HepG2 (cell line): ENCODE data around the gene RHOBTB3. TPM values are rescaled to one million over a fixed set of nuclear protein-coding genes. Genes with fewer than 3 reads are reported as not detected.
A peak's percentile ranks its signal among the peaks of the same experiment; 100 is the strongest.

ENCODE experiments used
- ARID2 ChIP-seq: sonication (generic); formaldehyde crosslinking; IDR thresholded peaks from 2 replicates; pipeline ENCODE4 v1.8.1; 2022; ENCODE audit warnings: mild to moderate bottlenecking, missing genetic modification reagents, borderline replicate concordance
- BRCA1 ChIP-seq: sonication (generic); formaldehyde crosslinking; IDR thresholded peaks from 2 replicates; pipeline ENCODE4 v1.4.0; 2020; ENCODE audit warnings: missing genetic modification reagents
- GPN1 ChIP-seq: sonication (generic); formaldehyde crosslinking; IDR thresholded peaks from 2 replicates; pipeline ENCODE4 v1.5.1; 2020; ENCODE audit warnings: missing genetic modification reagents, borderline replicate concordance
- NFIC ChIP-seq: IDR thresholded peaks from 2 replicates; pipeline ENCODE4 v1.6.1; 2012; ENCODE audit warnings: mild to moderate bottlenecking, low read length, inconsistent platforms
- ZNF382 ChIP-seq: sonication (generic); formaldehyde crosslinking; IDR thresholded peaks from 2 replicates; pipeline ENCODE4 v1.5.0; 2020; ENCODE audit warnings: missing genetic modification reagents, mild to moderate bottlenecking, borderline replicate concordance
- polyA plus RNA-seq, 8 experiments: library from polyadenylated mRNA; depleted of rRNA in 3 of 8; stranded (reverse) in 7 of 8; unstranded in 1 of 8; fragments of >200 nt; fragmentation: Illumina TruSeq in 4 of 8; extraction: Trizol in 4 of 8; gene quantifications; 2 replicates each; pipeline versions ENCODE4 v1.2.1 to v1.2.3, GENCODE V29; 2011 to 2016; ENCODE audit warnings: low read depth in 4 of 8, missing spikeins in 1 of 8, mixed read lengths in 1 of 8; ENCODE audit not compliant: insufficient read depth in 1 of 8
- total RNA-seq, 5 experiments: library from RNA; depleted of rRNA; stranded (reverse); fragments of >200 nt; fragmentation: Illumina TruSeq; extraction: Trizol; gene quantifications; 2 replicates each; pipeline ENCODE4 v1.2.3, GENCODE V29; 2016; ENCODE audit warnings: low read depth in 1 of 5
- TF ChIP-seq, protein P1 (sequence below): sonication (generic); formaldehyde crosslinking; IDR thresholded peaks from 2 replicates; pipeline ENCODE4 v1.8.0; 2022; ENCODE audit warnings: missing genetic modification reagents, mild to moderate bottlenecking, moderate library complexity, borderline replicate concordance
- TF ChIP-seq, protein P2 (sequence below): sonication (generic); formaldehyde crosslinking; IDR thresholded peaks from 2 replicates; pipeline ENCODE4 v1.5.0; 2020; ENCODE audit warnings: mild to moderate bottlenecking, missing genetic modification reagents, borderline replicate concordance
- TF ChIP-seq, protein P3 (sequence below): sonication (generic); formaldehyde crosslinking; IDR thresholded peaks from 2 replicates; pipeline ENCODE4 v1.5.1; 2020; ENCODE audit warnings: mild to moderate bottlenecking, missing genetic modification reagents, moderate library complexity
- TF ChIP-seq, protein P4 (sequence below): sonication (generic); formaldehyde crosslinking; IDR thresholded peaks from 2 replicates; pipeline ENCODE4 v1.5.1; 2020; ENCODE audit warnings: mild to moderate bottlenecking, missing genetic modification reagents, borderline replicate concordance

RHOBTB3 gene
- total and polyA plus RNA-seq, 2 of the 13 experiments (the other 11 are each of a cell fraction or from before 2014, with no cell fraction given) = 31.6 to 35.4 TPM

DNA sequence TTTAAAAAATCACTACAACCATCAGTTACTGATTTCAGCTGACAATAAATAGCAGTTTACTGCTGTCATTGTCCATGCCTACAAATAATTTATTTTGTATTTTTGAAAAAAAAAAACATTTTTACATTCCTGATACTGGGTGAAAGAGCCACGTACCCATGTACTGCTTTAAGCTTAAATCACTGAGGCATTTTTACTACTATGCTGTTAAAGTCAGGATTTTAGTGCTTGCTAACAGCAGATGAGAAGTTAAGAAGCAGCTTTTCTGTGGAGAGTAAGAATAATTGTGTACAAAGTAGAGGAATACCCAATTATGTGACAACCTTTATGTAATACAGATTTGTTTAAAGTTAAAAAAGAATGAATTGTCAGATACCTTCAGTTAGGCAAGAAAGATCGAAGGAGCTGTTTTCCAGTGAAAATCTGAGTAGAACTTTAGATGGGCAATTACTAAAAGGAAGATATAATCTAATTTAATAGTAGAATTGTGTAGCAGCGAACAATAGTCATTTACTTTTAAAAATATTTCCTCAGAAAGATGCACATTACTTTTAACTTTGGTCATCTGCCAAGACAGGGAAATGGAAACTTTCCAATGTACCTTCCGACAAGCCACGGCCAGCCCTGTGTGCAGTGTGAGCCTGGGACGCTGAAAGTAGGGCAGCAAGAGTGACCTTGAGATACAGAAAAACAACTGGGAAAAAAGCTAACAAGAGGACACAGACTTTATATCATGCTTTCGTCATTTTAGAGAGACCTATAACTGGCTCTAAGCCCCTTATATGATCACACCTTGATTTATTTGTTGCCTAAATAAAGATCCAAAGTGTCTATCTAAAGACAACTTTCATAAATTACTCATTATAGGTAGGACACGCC is 39.9 kb downstream of the RHOBTB3 start (continued):
- TF ChIP-seq, protein P1, sequence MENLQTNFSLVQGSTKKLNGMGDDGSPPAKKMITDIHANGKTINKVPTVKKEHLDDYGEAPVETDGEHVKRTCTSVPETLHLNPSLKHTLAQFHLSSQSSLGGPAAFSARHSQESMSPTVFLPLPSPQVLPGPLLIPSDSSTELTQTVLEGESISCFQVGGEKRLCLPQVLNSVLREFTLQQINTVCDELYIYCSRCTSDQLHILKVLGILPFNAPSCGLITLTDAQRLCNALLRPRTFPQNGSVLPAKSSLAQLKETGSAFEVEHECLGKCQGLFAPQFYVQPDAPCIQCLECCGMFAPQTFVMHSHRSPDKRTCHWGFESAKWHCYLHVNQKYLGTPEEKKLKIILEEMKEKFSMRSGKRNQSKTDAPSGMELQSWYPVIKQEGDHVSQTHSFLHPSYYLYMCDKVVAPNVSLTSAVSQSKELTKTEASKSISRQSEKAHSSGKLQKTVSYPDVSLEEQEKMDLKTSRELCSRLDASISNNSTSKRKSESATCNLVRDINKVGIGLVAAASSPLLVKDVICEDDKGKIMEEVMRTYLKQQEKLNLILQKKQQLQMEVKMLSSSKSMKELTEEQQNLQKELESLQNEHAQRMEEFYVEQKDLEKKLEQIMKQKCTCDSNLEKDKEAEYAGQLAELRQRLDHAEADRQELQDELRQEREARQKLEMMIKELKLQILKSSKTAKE (CRISPR knock-in tag) = no peak
- TF ChIP-seq NFIC (no peak), ZNF382 (CRISPR knock-in tag) (no peak), BRCA1 (no peak), GPN1 (CRISPR knock-in tag) (no peak), ARID2 (no peak)
- TF ChIP-seq, protein P2, sequence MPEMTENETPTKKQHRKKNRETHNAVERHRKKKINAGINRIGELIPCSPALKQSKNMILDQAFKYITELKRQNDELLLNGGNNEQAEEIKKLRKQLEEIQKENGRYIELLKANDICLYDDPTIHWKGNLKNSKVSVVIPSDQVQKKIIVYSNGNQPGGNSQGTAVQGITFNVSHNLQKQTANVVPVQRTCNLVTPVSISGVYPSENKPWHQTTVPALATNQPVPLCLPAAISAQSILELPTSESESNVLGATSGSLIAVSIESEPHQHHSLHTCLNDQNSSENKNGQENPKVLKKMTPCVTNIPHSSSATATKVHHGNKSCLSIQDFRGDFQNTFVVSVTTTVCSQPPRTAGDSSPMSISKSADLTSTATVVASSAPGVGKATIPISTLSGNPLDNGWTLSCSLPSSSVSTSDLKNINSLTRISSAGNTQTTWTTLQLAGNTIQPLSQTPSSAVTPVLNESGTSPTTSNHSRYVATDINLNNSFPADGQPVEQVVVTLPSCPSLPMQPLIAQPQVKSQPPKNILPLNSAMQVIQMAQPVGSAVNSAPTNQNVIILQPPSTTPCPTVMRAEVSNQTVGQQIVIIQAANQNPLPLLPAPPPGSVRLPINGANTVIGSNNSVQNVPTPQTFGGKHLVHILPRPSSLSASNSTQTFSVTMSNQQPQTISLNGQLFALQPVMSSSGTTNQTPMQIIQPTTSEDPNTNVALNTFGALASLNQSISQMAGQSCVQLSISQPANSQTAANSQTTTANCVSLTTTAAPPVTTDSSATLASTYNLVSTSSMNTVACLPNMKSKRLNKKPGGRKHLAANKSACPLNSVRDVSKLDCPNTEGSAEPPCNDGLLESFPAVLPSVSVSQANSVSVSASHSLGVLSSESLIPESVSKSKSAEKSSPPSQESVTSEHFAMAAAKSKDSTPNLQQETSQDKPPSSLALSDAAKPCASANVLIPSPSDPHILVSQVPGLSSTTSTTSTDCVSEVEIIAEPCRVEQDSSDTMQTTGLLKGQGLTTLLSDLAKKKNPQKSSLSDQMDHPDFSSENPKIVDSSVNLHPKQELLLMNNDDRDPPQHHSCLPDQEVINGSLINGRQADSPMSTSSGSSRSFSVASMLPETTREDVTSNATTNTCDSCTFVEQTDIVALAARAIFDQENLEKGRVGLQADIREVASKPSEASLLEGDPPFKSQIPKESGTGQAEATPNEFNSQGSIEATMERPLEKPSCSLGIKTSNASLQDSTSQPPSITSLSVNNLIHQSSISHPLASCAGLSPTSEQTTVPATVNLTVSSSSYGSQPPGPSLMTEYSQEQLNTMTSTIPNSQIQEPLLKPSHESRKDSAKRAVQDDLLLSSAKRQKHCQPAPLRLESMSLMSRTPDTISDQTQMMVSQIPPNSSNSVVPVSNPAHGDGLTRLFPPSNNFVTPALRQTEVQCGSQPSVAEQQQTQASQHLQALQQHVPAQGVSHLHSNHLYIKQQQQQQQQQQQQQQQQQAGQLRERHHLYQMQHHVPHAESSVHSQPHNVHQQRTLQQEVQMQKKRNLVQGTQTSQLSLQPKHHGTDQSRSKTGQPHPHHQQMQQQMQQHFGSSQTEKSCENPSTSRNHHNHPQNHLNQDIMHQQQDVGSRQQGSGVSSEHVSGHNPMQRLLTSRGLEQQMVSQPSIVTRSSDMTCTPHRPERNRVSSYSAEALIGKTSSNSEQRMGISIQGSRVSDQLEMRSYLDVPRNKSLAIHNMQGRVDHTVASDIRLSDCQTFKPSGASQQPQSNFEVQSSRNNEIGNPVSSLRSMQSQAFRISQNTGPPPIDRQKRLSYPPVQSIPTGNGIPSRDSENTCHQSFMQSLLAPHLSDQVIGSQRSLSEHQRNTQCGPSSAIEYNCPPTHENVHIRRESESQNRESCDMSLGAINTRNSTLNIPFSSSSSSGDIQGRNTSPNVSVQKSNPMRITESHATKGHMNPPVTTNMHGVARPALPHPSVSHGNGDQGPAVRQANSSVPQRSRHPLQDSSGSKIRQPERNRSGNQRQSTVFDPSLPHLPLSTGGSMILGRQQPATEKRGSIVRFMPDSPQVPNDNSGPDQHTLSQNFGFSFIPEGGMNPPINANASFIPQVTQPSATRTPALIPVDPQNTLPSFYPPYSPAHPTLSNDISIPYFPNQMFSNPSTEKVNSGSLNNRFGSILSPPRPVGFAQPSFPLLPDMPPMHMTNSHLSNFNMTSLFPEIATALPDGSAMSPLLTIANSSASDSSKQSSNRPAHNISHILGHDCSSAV = no peak
- TF ChIP-seq, protein P3, sequence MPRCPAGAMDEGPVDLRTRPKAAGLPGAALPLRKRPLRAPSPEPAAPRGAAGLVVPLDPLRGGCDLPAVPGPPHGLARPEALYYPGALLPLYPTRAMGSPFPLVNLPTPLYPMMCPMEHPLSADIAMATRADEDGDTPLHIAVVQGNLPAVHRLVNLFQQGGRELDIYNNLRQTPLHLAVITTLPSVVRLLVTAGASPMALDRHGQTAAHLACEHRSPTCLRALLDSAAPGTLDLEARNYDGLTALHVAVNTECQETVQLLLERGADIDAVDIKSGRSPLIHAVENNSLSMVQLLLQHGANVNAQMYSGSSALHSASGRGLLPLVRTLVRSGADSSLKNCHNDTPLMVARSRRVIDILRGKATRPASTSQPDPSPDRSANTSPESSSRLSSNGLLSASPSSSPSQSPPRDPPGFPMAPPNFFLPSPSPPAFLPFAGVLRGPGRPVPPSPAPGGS (CRISPR knock-in tag) = no peak
- TF ChIP-seq, protein P4, sequence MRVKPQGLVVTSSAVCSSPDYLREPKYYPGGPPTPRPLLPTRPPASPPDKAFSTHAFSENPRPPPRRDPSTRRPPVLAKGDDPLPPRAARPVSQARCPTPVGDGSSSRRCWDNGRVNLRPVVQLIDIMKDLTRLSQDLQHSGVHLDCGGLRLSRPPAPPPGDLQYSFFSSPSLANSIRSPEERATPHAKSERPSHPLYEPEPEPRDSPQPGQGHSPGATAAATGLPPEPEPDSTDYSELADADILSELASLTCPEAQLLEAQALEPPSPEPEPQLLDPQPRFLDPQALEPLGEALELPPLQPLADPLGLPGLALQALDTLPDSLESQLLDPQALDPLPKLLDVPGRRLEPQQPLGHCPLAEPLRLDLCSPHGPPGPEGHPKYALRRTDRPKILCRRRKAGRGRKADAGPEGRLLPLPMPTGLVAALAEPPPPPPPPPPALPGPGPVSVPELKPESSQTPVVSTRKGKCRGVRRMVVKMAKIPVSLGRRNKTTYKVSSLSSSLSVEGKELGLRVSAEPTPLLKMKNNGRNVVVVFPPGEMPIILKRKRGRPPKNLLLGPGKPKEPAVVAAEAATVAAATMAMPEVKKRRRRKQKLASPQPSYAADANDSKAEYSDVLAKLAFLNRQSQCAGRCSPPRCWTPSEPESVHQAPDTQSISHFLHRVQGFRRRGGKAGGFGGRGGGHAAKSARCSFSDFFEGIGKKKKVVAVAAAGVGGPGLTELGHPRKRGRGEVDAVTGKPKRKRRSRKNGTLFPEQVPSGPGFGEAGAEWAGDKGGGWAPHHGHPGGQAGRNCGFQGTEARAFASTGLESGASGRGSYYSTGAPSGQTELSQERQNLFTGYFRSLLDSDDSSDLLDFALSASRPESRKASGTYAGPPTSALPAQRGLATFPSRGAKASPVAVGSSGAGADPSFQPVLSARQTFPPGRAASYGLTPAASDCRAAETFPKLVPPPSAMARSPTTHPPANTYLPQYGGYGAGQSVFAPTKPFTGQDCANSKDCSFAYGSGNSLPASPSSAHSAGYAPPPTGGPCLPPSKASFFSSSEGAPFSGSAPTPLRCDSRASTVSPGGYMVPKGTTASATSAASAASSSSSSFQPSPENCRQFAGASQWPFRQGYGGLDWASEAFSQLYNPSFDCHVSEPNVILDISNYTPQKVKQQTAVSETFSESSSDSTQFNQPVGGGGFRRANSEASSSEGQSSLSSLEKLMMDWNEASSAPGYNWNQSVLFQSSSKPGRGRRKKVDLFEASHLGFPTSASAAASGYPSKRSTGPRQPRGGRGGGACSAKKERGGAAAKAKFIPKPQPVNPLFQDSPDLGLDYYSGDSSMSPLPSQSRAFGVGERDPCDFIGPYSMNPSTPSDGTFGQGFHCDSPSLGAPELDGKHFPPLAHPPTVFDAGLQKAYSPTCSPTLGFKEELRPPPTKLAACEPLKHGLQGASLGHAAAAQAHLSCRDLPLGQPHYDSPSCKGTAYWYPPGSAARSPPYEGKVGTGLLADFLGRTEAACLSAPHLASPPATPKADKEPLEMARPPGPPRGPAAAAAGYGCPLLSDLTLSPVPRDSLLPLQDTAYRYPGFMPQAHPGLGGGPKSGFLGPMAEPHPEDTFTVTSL = peak; percentile 39; the same call in 1 of the 2 replicates
